GM12801 (cell line): Measurements from ENCODE around the gene KLRF1.

Experiments used
- TF ChIP-seq, protein P1 (sequence below): IDR thresholded peaks from one replicate; pipeline ENCODE4 v1.5.1; 2011; ENCODE audit warnings: control low read depth; ENCODE audit not compliant: insufficient read length; ENCODE audit errors: extremely low read depth

Gene KLRF1

DNA sequence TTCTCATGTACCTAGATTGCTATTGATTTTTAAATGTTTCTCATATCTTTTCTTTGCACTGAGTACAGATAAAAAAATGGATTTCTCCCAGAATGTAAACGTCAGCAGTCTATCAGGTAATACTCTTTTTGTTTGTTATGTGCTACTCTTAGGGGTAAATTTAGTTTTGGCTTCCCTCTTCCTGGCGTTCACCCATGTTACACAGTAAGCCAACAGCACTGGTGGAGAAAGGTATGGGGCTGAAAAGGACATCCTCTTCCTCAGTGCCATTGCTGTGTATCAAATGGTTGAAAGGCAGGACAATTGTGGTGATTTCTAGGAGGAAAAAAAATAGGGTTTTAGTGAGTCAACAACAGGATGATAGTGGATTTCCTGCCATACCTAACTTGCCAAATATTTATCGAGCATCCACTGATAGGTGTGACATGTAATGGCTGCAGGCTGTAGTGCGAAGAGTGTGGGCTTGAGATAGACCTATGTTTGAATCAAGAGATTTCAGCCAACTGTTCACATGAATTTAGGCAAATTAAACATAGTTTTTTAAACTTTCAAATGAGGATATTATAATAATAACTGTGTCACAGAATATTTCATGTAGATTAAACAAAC lies 61.5 kb downstream of the KLRF1 start:
- TF ChIP-seq, protein P1, sequence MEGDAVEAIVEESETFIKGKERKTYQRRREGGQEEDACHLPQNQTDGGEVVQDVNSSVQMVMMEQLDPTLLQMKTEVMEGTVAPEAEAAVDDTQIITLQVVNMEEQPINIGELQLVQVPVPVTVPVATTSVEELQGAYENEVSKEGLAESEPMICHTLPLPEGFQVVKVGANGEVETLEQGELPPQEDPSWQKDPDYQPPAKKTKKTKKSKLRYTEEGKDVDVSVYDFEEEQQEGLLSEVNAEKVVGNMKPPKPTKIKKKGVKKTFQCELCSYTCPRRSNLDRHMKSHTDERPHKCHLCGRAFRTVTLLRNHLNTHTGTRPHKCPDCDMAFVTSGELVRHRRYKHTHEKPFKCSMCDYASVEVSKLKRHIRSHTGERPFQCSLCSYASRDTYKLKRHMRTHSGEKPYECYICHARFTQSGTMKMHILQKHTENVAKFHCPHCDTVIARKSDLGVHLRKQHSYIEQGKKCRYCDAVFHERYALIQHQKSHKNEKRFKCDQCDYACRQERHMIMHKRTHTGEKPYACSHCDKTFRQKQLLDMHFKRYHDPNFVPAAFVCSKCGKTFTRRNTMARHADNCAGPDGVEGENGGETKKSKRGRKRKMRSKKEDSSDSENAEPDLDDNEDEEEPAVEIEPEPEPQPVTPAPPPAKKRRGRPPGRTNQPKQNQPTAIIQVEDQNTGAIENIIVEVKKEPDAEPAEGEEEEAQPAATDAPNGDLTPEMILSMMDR, result no peak
